Neural progenitor cell (in vitro differentiated cells): ENCODE data around the gene C8A.

ENCODE experiments used
- EZH2phosphoT487 ChIP-seq: fragments of 200-600 bp; sonication (generic); IDR thresholded peaks from 2 replicates; pipeline ENCODE4 v1.6.1; 2017; ENCODE audit warnings: antibody characterized with exemption
- TF ChIP-seq, protein P1 (sequence below): fragments of 200-600 bp; sonication (generic); IDR thresholded peaks from 2 replicates; pipeline ENCODE4 v1.5.1; 2017; ENCODE audit warnings: antibody characterized with exemption, mild to moderate bottlenecking

DNA sequence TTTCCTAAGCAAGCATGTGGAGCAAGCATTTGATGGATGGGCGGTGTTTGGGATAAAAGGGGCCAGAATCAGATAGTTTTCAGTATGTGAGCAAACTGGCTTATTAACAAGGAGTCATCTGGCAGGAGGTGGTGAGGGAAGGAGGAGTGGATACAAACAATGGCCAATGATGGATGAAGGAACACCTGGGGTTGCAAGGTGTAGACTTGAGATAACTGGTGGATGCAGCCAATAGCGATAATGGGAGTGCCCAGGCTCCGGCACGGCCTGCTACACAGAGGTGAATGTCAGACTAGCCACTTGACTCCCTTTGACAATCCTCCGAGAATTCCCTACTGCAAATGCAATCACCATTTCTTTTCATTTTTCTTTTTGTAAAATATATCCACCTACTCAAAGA lies 69.5 kb downstream of the C8A start:
- TF ChIP-seq, protein P1, sequence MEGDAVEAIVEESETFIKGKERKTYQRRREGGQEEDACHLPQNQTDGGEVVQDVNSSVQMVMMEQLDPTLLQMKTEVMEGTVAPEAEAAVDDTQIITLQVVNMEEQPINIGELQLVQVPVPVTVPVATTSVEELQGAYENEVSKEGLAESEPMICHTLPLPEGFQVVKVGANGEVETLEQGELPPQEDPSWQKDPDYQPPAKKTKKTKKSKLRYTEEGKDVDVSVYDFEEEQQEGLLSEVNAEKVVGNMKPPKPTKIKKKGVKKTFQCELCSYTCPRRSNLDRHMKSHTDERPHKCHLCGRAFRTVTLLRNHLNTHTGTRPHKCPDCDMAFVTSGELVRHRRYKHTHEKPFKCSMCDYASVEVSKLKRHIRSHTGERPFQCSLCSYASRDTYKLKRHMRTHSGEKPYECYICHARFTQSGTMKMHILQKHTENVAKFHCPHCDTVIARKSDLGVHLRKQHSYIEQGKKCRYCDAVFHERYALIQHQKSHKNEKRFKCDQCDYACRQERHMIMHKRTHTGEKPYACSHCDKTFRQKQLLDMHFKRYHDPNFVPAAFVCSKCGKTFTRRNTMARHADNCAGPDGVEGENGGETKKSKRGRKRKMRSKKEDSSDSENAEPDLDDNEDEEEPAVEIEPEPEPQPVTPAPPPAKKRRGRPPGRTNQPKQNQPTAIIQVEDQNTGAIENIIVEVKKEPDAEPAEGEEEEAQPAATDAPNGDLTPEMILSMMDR = no peak
- TF ChIP-seq EZH2phosphoT487 = no peak
